IPS-20b (cell line): ENCODE results near the gene POLN.

Experiments used
- H3K27ac ChIP-seq: one replicate; pipeline ENCODE4 v1.5.1; 2013; ENCODE audit warnings: low read length
- H3K27me3 ChIP-seq: 2 replicates; pipeline ENCODE4 v1.6.1; 2013; ENCODE audit warnings: mild to moderate bottlenecking, low read length, inconsistent platforms; ENCODE audit not compliant: insufficient read depth
- H3K36me3 ChIP-seq: 2 replicates; pipeline ENCODE4 v1.6.1; 2013; ENCODE audit warnings: low read depth, mild to moderate bottlenecking, inconsistent platforms, low read length, moderate library complexity; ENCODE audit not compliant: insufficient read depth
- H3K4me1 ChIP-seq: 2 replicates; pipeline ENCODE4 v1.6.1; 2013; ENCODE audit warnings: mild to moderate bottlenecking, control low read depth, inconsistent platforms, low read length, moderate library complexity; ENCODE audit not compliant: insufficient read depth
- H3K4me3 ChIP-seq: 2 replicates; pipeline ENCODE4 v1.5.1; 2013; ENCODE audit warnings: mild to moderate bottlenecking, low read length, inconsistent platforms
- H3K9ac ChIP-seq: 2 replicates; pipeline ENCODE4 v1.6.1; 2013; ENCODE audit warnings: low read depth, mild to moderate bottlenecking, inconsistent platforms, low read length, moderate library complexity
- H3K9me3 ChIP-seq: 2 replicates; pipeline ENCODE4 v1.6.1; 2013; ENCODE audit warnings: mild to moderate bottlenecking, low read depth, low read length, inconsistent platforms; ENCODE audit not compliant: insufficient read depth

The POLN gene

GRCh38 chr4:2259541-2260343, 17.8 kb upstream of the POLN start:
- H3K4me3 ChIP-seq: no peak overlapping the region
- H3K36me3 ChIP-seq: peaks cover 2% of the 10 kb centered on the region; the same call in 1 of the 2 replicates
- H3K9me3 ChIP-seq: no peaks in the 10 kb centered on the region
- peaks cover 4% of the 10 kb centered on the region; the same call in 1 of the 2 replicates for H3K27me3 ChIP-seq
- H3K27ac ChIP-seq: no peak overlapping the region
- H3K4me1 ChIP-seq: no peaks in the 10 kb centered on the region
- no peak overlapping the region for H3K9ac ChIP-seq

- Histone ChIP-seq H3K4me1 (no peaks in the 10 kb centered on the region), H3K36me3 (peaks cover 5% of the 10 kb centered on the region; the same call in 1 of the 2 replicates), H3K9ac (no peak overlapping the region), H3K9me3 (no peaks in the 10 kb centered on the region), H3K27me3 (peaks cover 4% of the 10 kb centered on the region; the same call in 1 of the 2 replicates), H3K4me3 (no peak overlapping the region), H3K27ac (no peak overlapping the region)
These were observed 17.2 kb upstream of the POLN start for GRCh38 chr4:2259036-2259540.

- H3K4me1 ChIP-seq: no peaks in the 10 kb centered on the region
- no peak overlapping the region for H3K4me3 ChIP-seq
- H3K36me3 ChIP-seq: peaks cover 5% of the 10 kb centered on the region; the same call in 1 of the 2 replicates
- peaks cover 2% of the 10 kb centered on the region; the same call in 1 of the 2 replicates for H3K27me3 ChIP-seq
- H3K27ac ChIP-seq: no peak overlapping the region
- no peaks in the 10 kb centered on the region for H3K9me3 ChIP-seq
- no peak overlapping the region for H3K9ac ChIP-seq
These were observed 16.4 kb upstream of the POLN start for GRCh38 chr4:2258091-2259035.

GRCh38 chr4:2257361-2258081, 15.6 kb upstream of the POLN start:
- H3K27ac ChIP-seq: no peak overlapping the region

GRCh38 chr4:2256781-2257191, 14.9 kb upstream of the POLN start:
- H3K36me3 ChIP-seq: peaks cover 5% of the 10 kb centered on the region; the same call in 1 of the 2 replicates
- H3K9ac ChIP-seq: no peak overlapping the region
- no peaks in the 10 kb centered on the region for H3K9me3 ChIP-seq
- H3K4me3 ChIP-seq: no peak overlapping the region
- H3K27me3 ChIP-seq: no peaks in the 10 kb centered on the region
- no peak overlapping the region for H3K27ac ChIP-seq
- H3K4me1 ChIP-seq: no peaks in the 10 kb centered on the region

More at GRCh38 chr4:2257361-2258081, 15.6 kb upstream of the POLN start:
- no peak overlapping the region for H3K9ac ChIP-seq
- no peaks in the 10 kb centered on the region for H3K9me3 ChIP-seq
- no peaks in the 10 kb centered on the region for H3K4me1 ChIP-seq
- H3K36me3 ChIP-seq: peaks cover 5% of the 10 kb centered on the region; the same call in 1 of the 2 replicates
- no peak overlapping the region for H3K4me3 ChIP-seq
- H3K27me3 ChIP-seq: no peaks in the 10 kb centered on the region

GRCh38 chr4:2256156-2256731, 14.3 kb upstream of the POLN start:
- Histone ChIP-seq H3K9me3 (no peaks in the 10 kb centered on the region), H3K27ac (no peak overlapping the region), H3K4me3 (no peak overlapping the region), H3K36me3 (peaks cover 5% of the 10 kb centered on the region; the same call in 1 of the 2 replicates), H3K27me3 (no peaks in the 10 kb centered on the region), H3K9ac (no peak overlapping the region), H3K4me1 (no peaks in the 10 kb centered on the region)

GRCh38 chr4:2255501-2256155, 13.7 kb upstream of the POLN start:
- Histone ChIP-seq H3K4me3 (no peak overlapping the region), H3K27me3 (no peaks in the 10 kb centered on the region), H3K36me3 (peaks cover 5% of the 10 kb centered on the region; the same call in 1 of the 2 replicates), H3K27ac (no peak overlapping the region), H3K9ac (no peak overlapping the region), H3K9me3 (no peaks in the 10 kb centered on the region), H3K4me1 (no peaks in the 10 kb centered on the region)

- Histone ChIP-seq H3K36me3 (peaks cover 5% of the 10 kb centered on the region; the same call in 1 of the 2 replicates), H3K27me3 (no peaks in the 10 kb centered on the region), H3K9me3 (no peaks in the 10 kb centered on the region), H3K4me1 (no peaks in the 10 kb centered on the region), H3K9ac (no peak overlapping the region), H3K4me3 (no peak overlapping the region), H3K27ac (no peak overlapping the region)
These were observed 13.0 kb upstream of the POLN start for GRCh38 chr4:2254665-2255500.

- Histone ChIP-seq H3K27me3 (no peaks in the 10 kb centered on the region), H3K4me1 (no peaks in the 10 kb centered on the region), H3K9ac (no peak overlapping the region), H3K4me3 (no peak overlapping the region), H3K27ac (no peak overlapping the region), H3K36me3 (peaks cover 5% of the 10 kb centered on the region; the same call in 1 of the 2 replicates), H3K9me3 (no peaks in the 10 kb centered on the region)
These were observed 11.5 kb upstream of the POLN start for GRCh38 chr4:2253160-2254084.
